Measurements from ENCODE around the gene TCF7L1.

- TF ChIP-seq, protein P1, sequence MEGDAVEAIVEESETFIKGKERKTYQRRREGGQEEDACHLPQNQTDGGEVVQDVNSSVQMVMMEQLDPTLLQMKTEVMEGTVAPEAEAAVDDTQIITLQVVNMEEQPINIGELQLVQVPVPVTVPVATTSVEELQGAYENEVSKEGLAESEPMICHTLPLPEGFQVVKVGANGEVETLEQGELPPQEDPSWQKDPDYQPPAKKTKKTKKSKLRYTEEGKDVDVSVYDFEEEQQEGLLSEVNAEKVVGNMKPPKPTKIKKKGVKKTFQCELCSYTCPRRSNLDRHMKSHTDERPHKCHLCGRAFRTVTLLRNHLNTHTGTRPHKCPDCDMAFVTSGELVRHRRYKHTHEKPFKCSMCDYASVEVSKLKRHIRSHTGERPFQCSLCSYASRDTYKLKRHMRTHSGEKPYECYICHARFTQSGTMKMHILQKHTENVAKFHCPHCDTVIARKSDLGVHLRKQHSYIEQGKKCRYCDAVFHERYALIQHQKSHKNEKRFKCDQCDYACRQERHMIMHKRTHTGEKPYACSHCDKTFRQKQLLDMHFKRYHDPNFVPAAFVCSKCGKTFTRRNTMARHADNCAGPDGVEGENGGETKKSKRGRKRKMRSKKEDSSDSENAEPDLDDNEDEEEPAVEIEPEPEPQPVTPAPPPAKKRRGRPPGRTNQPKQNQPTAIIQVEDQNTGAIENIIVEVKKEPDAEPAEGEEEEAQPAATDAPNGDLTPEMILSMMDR (conservative IDR thresholded peaks at IDR 0.05): no peak
- TF ChIP-seq EZH2 (IDR thresholded peaks at IDR 0.05; ENCODE audit: low read depth): no peak
Measured at GRCh38 chr2:85178154-85178553, 45.0 kb downstream of the TCF7L1 start.
